Cerebellar nuclear complex (tissue), 1 donor: Measurements from ENCODE around the gene AQP3.
"Not testable (repeated sequence)": the region's sequence is repeated elsewhere in the genome, so short reads cannot be mapped to it uniquely, and the experiment has no call there.

Experiments used
- DNase-seq, 2 experiments: peaks; one replicate each; lab custom pipeline; 2025; lab: John Stamatoyannopoulos, UW

The AQP3 gene

GRCh38 chr9:33440204-33440603 lies 7.2 kb downstream of the AQP3 start:
- no peak for DNase-seq

GRCh38 chr9:33439731-33440130 lies 7.7 kb downstream of the AQP3 start:
- DNase-seq, result no peak

- DNase-seq, result no peak
Observed at GRCh38 chr9:33438926-33439680, 8.3 kb downstream of the AQP3 start.

DNA sequence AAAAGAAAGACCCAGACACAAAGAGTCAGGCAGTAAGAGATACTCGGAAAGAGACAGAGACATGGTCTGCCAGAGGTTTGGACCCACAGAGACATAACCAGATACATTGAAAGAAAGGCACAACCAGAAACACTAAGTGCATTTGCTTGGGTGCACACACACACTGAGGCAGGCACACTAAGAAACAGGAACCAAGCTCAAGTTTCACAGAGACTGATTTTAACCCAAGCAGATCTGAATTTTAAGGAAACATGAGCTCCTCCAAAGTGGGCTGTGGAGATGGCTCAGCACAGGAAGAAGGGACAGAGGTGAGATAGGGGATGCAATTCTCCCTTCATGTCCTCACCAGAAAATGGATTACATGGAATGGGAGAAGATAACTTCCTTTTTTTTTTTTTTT lies 9.5 kb downstream of the AQP3 start:
- DNase-seq, result no peak

GRCh38 chr9:33437205-33437604 lies 10.2 kb downstream of the AQP3 start:
- no peak for DNase-seq

DNA sequence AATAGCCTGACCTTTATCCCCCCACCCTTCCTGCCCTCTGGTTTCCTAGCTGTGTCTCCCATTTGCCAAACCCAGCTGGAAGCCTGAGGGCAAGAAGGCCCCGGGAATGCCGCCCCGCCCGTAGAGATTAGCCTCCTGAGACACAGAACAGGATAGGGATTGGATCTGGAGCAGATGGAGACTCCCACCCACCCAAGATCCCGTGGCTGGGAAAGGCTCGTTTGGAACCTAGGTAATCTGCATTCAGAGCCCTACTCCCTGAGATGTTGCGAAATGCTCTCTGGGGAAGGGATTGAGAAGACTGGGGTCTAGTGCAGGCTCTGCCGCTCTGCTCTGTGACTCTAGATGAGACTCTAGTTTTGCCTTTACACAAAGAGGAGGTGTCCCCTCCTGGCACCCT lies 10.9 kb downstream of the AQP3 start:
- DNase-seq, result no peak

- DNase-seq, result no peak
Observed at GRCh38 chr9:33435821-33436277, 11.5 kb downstream of the AQP3 start.

DNA sequence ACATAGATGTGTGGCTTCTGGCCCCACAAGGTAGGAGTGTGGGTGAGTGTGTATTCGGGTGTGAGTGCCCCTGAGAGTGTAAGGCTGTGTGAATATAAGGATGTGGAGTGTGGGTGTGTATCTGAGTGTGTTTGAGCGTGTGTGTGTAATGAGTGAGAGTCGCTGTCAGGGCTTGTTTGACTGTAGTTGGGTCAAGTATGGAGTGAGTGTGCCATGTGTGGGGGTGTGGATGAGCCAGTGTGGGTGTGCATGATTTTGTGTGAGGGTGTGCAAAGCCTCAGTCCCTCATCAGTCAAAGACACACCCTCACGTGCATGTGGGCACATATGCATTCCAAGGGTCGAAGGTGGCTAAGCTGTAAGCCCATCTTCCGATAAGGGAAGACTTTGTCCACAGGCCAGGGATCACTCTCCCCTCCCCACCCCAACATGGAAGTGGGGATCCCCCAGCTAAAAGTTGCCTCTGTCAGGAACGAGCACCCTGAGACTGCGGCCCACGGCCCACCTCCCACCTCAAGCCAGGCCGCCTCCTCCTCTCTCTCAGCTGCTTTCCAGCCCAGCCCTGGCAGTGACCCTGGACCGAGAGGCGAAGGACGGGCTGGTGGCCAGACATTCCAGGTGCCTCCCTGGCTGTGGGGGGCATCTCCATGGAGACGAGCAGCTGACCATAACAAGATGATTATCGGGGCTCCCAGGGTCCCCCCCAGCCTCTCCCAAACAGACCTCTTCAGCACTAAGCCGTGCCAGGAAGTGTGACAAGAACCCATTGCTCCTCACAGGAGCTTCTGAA lies 12.9 kb downstream of the AQP3 start:
- DNase-seq, result no peak

DNA sequence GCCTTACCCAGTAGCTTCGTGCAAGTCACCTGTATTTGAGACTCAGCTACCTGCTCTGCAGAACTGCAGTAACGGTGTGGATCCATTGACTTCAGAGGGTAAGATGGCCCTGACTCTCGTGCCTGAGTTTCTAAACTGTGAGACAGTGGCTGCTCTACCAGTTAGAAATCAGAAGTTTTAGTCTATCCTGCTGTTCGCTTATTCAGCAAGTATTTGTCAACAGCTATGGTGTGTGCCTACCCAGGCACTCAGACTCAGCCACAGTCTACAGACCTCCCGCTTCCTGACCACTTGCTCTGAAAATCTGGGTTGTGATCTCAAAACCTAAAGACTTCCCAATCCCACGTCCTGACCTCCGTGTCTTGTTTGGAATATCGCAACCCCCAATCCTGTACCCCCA lies 13.5 kb downstream of the AQP3 start:
- DNase-seq, result no peak

DNA sequence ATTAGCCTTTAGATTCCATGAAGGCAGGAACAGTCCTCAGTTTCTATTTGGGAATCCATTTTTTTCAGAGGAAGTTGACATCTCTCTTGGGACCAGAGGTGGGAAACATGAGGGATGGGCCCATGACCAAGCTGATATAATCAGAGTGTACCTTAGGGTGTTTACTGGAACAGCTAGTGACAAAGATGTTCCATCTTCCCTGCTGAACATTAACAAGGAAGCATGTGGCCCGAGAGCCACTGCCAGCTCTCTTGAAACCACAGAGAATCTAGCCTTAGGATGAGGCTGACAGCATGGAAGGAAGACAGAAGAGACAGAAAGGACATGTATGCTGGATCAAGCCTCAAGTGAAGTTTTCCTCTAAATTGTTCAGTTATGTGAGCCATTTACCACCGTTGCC lies 16.0 kb downstream of the AQP3 start:
- no peak for DNase-seq

DNA sequence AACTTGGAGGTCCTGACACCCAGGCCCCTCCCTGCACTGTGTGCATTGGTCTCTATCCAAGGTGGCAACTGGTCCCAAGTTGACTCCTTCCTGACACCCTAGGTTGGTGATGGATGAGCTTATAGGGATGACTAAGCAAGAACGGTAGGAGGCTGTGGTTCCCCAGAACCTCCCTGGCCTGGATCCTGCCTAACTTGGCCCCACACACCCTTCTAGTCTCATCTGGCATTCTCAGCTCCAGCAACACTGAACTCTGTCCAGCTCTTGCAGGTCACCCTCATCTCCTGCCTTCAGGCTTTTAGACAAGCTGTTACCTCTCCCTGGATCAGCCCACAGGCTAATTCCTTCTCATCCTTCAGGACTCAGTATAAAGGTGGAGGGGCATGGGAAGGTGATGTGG lies 16.5 kb downstream of the AQP3 start:
- no peak for DNase-seq

DNA sequence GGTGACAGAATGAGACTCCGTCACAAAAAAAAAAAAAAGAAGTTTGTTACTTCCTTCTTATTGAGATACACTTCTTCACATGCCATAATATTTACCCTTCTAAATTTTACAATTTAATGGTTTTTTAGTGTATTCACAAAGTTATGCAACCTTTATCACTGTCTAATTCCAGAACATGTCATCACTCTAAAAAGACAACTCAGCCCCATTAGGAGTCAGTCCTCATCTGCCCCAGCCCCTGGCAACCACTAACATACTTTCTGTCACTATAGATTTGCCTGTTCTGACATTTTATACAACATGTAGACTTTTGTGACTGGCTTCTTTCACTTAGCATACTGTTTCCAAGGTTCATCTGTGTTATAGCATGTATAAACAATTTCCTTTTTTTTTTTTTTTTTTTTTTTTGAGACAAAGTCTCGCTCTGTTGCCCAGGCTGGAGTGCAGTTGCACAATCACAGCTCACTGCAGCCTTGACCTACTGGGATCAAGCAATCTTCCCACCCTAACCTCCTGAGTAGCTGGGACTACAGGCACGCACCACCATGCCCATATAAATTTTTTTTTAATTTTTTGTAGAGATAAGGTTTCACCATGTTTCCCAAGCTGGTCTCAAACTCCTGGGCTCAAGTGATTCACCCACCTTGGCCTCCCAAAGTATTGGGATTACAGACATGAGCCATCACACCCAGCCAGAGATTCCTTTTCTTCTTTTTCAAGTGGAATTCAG lies 18.0 kb downstream of the AQP3 start:
- DNase-seq, result no peak

- DNase-seq, result no peak
Observed at GRCh38 chr9:33426843-33427293, 20.5 kb downstream of the AQP3 start.

DNA sequence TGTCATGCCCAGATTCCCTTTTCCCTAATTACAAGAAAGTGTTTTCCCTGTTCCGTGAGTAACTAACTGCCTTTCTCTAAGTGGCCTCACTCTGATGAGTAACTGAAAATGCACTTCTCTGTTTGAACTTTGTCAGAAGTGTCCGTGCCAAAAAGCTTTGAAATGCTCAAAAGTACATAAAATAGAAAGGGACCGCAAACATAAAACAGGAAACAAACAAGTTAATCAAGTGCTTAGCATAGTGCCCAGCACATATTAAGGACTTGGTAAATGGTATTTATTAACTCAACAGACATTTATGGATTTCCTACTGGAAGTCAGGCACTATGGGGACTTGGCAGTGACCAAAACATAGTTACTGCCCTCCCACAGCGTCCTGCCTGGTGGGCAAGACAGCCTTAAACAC lies 22.3 kb downstream of the AQP3 start:
- no peak for DNase-seq

- not testable (repeated sequence) for DNase-seq
Observed at GRCh38 chr9:33424492-33424891, 22.9 kb downstream of the AQP3 start.

GRCh38 chr9:33424043-33424442 lies 23.4 kb downstream of the AQP3 start:
- DNase-seq, result not testable (repeated sequence)

GRCh38 chr9:33419708-33420303 lies 27.6 kb downstream of the AQP3 start:
- no peak for DNase-seq

DNA sequence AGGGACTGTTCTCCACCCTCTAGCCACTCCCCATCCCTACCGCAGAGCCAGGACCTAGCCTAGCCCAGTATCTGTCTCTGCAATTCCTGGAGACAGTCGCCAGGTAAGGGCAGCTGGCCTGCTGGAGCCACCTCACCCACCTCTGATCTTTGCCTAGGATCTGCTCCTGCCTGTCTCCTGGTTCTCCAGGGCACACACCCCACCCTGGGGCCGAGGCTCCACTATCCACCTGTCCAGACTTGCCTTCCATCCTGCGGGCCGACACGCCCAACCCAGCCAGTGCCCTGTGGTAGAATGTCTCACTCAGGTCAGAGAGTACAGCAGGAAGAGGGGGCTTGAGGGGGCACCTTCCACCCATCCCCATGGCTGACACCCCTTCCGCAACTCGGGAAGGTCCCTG lies 29.3 kb downstream of the AQP3 start:
- DNase-seq, result no peak

GRCh38 chr9:33416996-33417395 lies 30.4 kb downstream of the AQP3 start:
- DNase-seq, result no peak

DNA sequence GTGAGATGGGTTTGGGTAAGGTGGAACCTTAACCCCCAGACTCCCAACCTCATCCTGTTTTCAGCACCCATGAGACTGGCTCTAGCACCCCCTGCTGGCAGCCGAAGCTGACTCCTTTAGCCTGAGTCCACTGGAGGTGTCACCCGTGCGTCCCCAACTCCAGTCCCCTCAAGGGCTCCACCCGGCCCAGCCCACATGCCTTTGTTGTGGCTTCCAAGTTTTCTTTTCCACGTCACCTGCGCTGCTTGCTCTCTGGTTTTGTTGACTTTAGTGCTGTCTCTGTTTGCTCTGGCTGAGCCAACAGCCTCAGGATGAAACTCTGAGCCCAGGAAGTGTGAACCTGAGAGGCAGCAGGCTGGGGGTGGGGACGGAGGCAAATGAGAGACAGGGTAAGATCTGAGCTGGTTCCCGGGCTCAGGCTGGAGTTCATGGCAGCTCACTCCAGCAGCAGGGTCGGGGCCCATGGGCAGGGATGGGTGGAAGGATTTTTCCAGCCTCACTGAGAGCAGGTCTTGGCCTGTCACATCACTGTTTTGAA lies 31.8 kb downstream of the AQP3 start:
- DNase-seq, result peak in 1 of 2 experiments; percentile 5

DNA sequence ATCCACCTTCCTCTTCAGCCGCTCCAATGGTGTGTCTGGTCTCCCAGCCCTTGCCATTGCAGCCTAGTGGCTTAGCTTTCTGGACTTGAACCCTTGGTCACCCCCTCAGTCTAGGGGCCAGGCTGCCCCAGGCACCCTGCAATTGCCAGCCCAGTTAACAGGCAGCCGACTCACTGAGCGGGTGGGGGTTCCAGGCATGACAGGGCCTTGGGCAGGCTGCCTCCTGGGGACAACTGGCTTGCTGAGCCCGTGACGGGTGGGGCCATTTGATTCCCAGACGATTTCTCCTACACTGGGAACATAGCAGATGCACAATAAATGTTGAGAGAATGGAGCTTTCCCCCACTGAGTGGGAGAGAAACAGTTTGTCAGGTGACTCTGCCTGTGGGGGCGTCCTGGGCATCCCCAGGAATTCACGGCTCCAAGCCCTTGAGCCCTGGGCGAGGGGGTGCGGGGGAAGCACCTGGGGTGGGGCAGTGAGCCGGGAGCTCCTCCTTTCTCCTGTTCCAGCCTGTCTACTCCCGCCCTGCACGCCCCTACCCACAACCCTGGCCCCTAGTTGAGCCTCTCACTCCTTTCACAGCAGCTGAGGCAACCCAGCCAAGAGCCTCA lies 32.4 kb downstream of the AQP3 start:
- no peak for DNase-seq
